Right renal cortex interstitium (tissue), 3 donors: ENCODE results near the gene MTAP. TPM values are rescaled to one million over a fixed set of nuclear protein-coding genes. Genes with fewer than 3 reads are reported as not detected.

ENCODE experiments used
- polyA plus RNA-seq, 3 donors: library from polyadenylated mRNA; unstranded; fragments of 120-200 nt; gene quantifications; one replicate each; pipeline ENCODE4 v1.2.1, GENCODE V29; 2013; ENCODE audit not compliant: insufficient read length in 3 of 3

MTAP gene
- polyA plus RNA-seq, 3 donors = 38.6 to 44.2 (median 42.7) TPM

Other genes with a start within 250 kb of the MTAP start
- gene CDKN2A, start 191.8 kb downstream of the MTAP start, polyA plus RNA-seq = not detected
- under 1 TPM in 2 of 3 donors, not detected in 1; 0.10 to 0.14 TPM for gene CDKN2B-AS1, start 192.2 kb downstream of the MTAP start, polyA plus RNA-seq
- under 1 TPM; 0.12 to 0.23 (median 0.19) TPM for gene CDKN2B, start 206.7 kb downstream of the MTAP start, polyA plus RNA-seq